Breast epithelium (tissue), 4 donors: ENCODE results near the gene POLR2I. TPM values are rescaled to one million over a fixed set of nuclear protein-coding genes. Genes with fewer than 3 reads are reported as not detected.

ENCODE experiments used
- DNase-seq, 2 donors: peaks; one replicate each; pipeline ENCODE4 v3.0.0-alpha.2; 2019; ENCODE audit warnings: low spot score in 2 of 2
- H3K27ac ChIP-seq, 2 donors: fragments of 200-600 bp; sonication (generic) in 1 of 2; one replicate each; pipeline ENCODE4 v1.5.1; 2016 to 2019; ENCODE audit warnings: mild to moderate bottlenecking in 1 of 2
- H3K27me3 ChIP-seq, 2 donors: fragments of 200-600 bp; sonication (generic) in 1 of 2; one replicate each; pipeline versions ENCODE4 v1.5.1 to v1.6.0; 2017 to 2019; ENCODE audit warnings: control low read depth in 1 of 2, mild to moderate bottlenecking in 1 of 2
- H3K36me3 ChIP-seq: fragments of 200-600 bp; one replicate; pipeline ENCODE4 v1.5.1; 2019
- H3K4me1 ChIP-seq, 2 donors: fragments of 200-600 bp; sonication (generic); one replicate each; pipeline ENCODE4 v1.5.1; 2016 to 2019; ENCODE audit warnings: control low read depth in 1 of 2
- H3K4me3 ChIP-seq, 3 donors: fragments of 200-600 bp; sonication (generic); 1 replicate in 2 of 3; 2 replicates in 1 of 3; pipeline ENCODE4 v1.5.1; 2016 to 2019; ENCODE audit warnings: mild to moderate bottlenecking in 3 of 3, moderate library complexity in 2 of 3
- H3K9me3 ChIP-seq, 2 donors: fragments of 200-600 bp; sonication (generic) in 1 of 2; one replicate each; pipeline ENCODE4 v1.5.1; 2016 to 2019; ENCODE audit warnings: control low read depth in 1 of 2
- CTCF ChIP-seq, 3 donors: fragments of 450-650 bp; IDR thresholded peaks; one replicate each; pipeline ENCODE4 v1.5.1; 2016 to 2017; ENCODE audit warnings: antibody characterized with exemption in 3 of 3, mild to moderate bottlenecking in 3 of 3, moderate library complexity in 3 of 3
- POLR2A ChIP-seq: fragments of 450-650 bp; IDR thresholded peaks from one replicate; pipeline ENCODE4 v1.6.1; 2016; ENCODE audit warnings: antibody characterized with exemption, mild to moderate bottlenecking, moderate library complexity
- POLR2AphosphoS5 ChIP-seq, 3 donors: sonication (generic); formaldehyde crosslinking; IDR thresholded peaks; one replicate each; pipeline ENCODE4 v1.6.1; 2017; ENCODE audit warnings: antibody characterized with exemption in 3 of 3
- intact Hi-C: fragments of 100-400 bp; cut with DNase I; formaldehyde crosslinking; loops from one replicate; pipeline ENCODE4 v1.15.1; 2023; ENCODE audit warnings: low total_unique reads
- total RNA-seq, 3 donors: library from RNA; depleted of rRNA; stranded (reverse); fragments of >200 nt; gene quantifications; one replicate each; pipeline ENCODE4 v1.1.0, GENCODE V29; 2016

The POLR2I gene
- total RNA-seq, 3 donors from 2014 or later = 44.2 to 68.2 (median 58.2) TPM

GRCh38 chr19:36149673-36150406 is 35.2 kb upstream of the POLR2I start:
- DNase-seq = peak; percentile 57 to 69
- TF ChIP-seq POLR2A = no peak
- TF ChIP-seq CTCF (IDR thresholded peaks at IDR 0.05) = no peak
- TF ChIP-seq POLR2AphosphoS5 (IDR thresholded peaks at IDR 0.05) = no peak
- intact Hi-C loops = no loop called here
- Histone ChIP-seq H3K27me3 (no peaks in the 10 kb centered on the region), H3K4me3 (no peak overlapping the region), H3K4me1 (peaks cover 0 to 3% of the 10 kb centered on the region in 2 donors), H3K9me3 (no peaks in the 10 kb centered on the region), H3K27ac (peak overlapping the region; percentile 96), H3K36me3 (peaks cover 5% of the 10 kb centered on the region)

DNA sequence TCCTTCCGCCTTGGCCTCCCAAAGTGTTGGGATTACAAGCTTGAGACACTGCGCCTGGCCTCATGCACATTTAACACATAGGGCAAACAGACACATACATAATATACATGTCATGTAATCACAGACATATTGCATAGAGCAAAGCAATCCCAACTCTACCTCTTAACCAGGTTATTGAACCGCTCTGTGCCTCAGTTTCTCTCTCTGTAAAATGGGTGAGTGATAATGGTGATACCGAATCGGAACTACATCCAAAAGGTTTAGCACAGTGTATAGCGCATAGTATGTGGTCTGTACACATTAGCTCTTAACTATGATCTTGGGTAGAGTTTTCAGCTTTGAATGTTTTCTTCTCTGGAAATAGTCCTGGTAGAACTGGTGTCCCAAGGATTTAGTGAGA is 29.9 kb upstream of the POLR2I start:
- TF ChIP-seq POLR2A (no peak), CTCF (IDR thresholded peaks at IDR 0.05) (no peak), POLR2AphosphoS5 (IDR thresholded peaks at IDR 0.05) (no peak)
- Histone ChIP-seq H3K27ac (no peak overlapping the region), H3K9me3 (no peaks in the 10 kb centered on the region), H3K4me3 (no peak overlapping the region), H3K36me3 (peaks cover 5% of the 10 kb centered on the region), H3K4me1 (peaks cover 0 to 4% of the 10 kb centered on the region in 2 donors), H3K27me3 (no peaks in the 10 kb centered on the region)
- DNase-seq = no peak
- intact Hi-C loops = loop anchor here (5.0 kb wide), 1 partner anchor 877 kb away; the partner anchor contains the start of gene USF2

GRCh38 chr19:36142496-36142895 is 27.8 kb upstream of the POLR2I start:
- DNase-seq = no peak
- no peaks in the 10 kb centered on the region for H3K27me3 ChIP-seq
- peaks cover 5% of the 10 kb centered on the region for H3K36me3 ChIP-seq
- no peak for TF ChIP-seq POLR2A
- no peak for TF ChIP-seq POLR2AphosphoS5 (IDR thresholded peaks at IDR 0.05)
- no peak for TF ChIP-seq CTCF (IDR thresholded peaks at IDR 0.05)
- H3K27ac ChIP-seq = no peak overlapping the region
- peaks cover 0 to 4% of the 10 kb centered on the region in 2 donors for H3K4me1 ChIP-seq
- no peak overlapping the region for H3K4me3 ChIP-seq
- intact Hi-C loops = loop anchor here (5.0 kb wide), 1 partner anchor 875 kb away; the partner anchor contains the start of gene USF2
- no peaks in the 10 kb centered on the region for H3K9me3 ChIP-seq

- H3K9me3 ChIP-seq = no peaks in the 10 kb centered on the region
- no peak overlapping the region for H3K4me3 ChIP-seq
- intact Hi-C loops = loop anchor here (5.0 kb wide), 1 partner anchor 875 kb away; the partner anchor contains the start of gene USF2
- H3K27ac ChIP-seq = peak overlapping the region; percentile 97 to 100
- peaks cover 0 to 4% of the 10 kb centered on the region in 2 donors for H3K4me1 ChIP-seq
- H3K27me3 ChIP-seq = no peaks in the 10 kb centered on the region
- DNase-seq = no peak
- H3K36me3 ChIP-seq = peaks cover 5% of the 10 kb centered on the region
- TF ChIP-seq POLR2AphosphoS5 (IDR thresholded peaks at IDR 0.05) (no peak), CTCF (IDR thresholded peaks at IDR 0.05) (no peak), POLR2A (no peak)
These were observed 27.4 kb upstream of the POLR2I start for GRCh38 chr19:36142046-36142445.
